ENCODE results near the gene TMEM240. TPM values are rescaled to one million over a fixed set of nuclear protein-coding genes. Genes with fewer than 3 reads are reported as not detected.

Gene TMEM240
- total RNA-seq = 0.53 and 0.64 TPM in 2 replicates

GRCh38 chr1:1540090-1540817 is at the start of gene TMEM240:
Gene TMEM240 (minus strand): TSS chr1:1540624. CDS start chr1:1540346, 278 bp downstream.
- peak within 1 kb of the TSS; percentile 12 for H3K4me3 ChIP-seq (ENCODE audit: low read depth, low read length)

GRCh38 chr1:1583347-1584010 is 43.1 kb upstream of the TMEM240 start:
- FAIRE-seq (no peak), DNase-seq (ENCODE audit: low read depth) (no peak)
- Histone ChIP-seq H3K27me3 (ENCODE audit: control insufficient read depth, insufficient read depth, low read length) (peaks cover 6% of the 10 kb centered on the region), H3K36me3 (ENCODE audit: control insufficient read depth, insufficient read depth, low read length) (no peaks in the 10 kb centered on the region), H3K4me3 (ENCODE audit: low read depth, low read length) (no peak overlapping the region)
- no peak for TF ChIP-seq CTCF (IDR thresholded peaks at IDR 0.05; ENCODE audit: insufficient read depth, low read length, severe bottlenecking)

More at GRCh38 chr1:1540090-1540817, at the start of gene TMEM240:
- no peak for FAIRE-seq
- Histone ChIP-seq H3K27me3 (ENCODE audit: control insufficient read depth, insufficient read depth, low read length) (no peaks in the 10 kb centered on the region), H3K36me3 (ENCODE audit: control insufficient read depth, insufficient read depth, low read length) (peaks cover 8% of the 10 kb centered on the region)
- no peak for DNase-seq (ENCODE audit: low read depth)
- TF ChIP-seq CTCF (IDR thresholded peaks at IDR 0.05; ENCODE audit: insufficient read depth, low read length, severe bottlenecking) = no peak

- Histone ChIP-seq H3K4me3 (ENCODE audit: low read depth, low read length) (no peak overlapping the region), H3K36me3 (ENCODE audit: control insufficient read depth, insufficient read depth, low read length) (no peaks in the 10 kb centered on the region), H3K27me3 (ENCODE audit: control insufficient read depth, insufficient read depth, low read length) (peaks cover 6% of the 10 kb centered on the region)
- no peak for FAIRE-seq
- TF ChIP-seq CTCF (IDR thresholded peaks at IDR 0.05; ENCODE audit: insufficient read depth, low read length, severe bottlenecking) = no peak
- no peak for DNase-seq (ENCODE audit: low read depth)
These were observed 42.3 kb upstream of the TMEM240 start for GRCh38 chr1:1582585-1583346.

GRCh38 chr1:1578371-1578940 is 38.0 kb upstream of the TMEM240 start:
- Histone ChIP-seq H3K4me3 (ENCODE audit: low read depth, low read length) (no peak overlapping the region), H3K36me3 (ENCODE audit: control insufficient read depth, insufficient read depth, low read length) (no peaks in the 10 kb centered on the region), H3K27me3 (ENCODE audit: control insufficient read depth, insufficient read depth, low read length) (peaks cover 6% of the 10 kb centered on the region)
- FAIRE-seq (no peak), DNase-seq (ENCODE audit: low read depth) (no peak)
- TF ChIP-seq CTCF (IDR thresholded peaks at IDR 0.05; ENCODE audit: insufficient read depth, low read length, severe bottlenecking) = no peak

GRCh38 chr1:1577367-1578011 is 37.1 kb upstream of the TMEM240 start:
- peaks cover 6% of the 10 kb centered on the region for H3K27me3 ChIP-seq (ENCODE audit: control insufficient read depth, insufficient read depth, low read length)
- no peak overlapping the region for H3K4me3 ChIP-seq (ENCODE audit: low read depth, low read length)
- FAIRE-seq (no peak), DNase-seq (ENCODE audit: low read depth) (no peak)
- no peak for TF ChIP-seq CTCF (IDR thresholded peaks at IDR 0.05; ENCODE audit: insufficient read depth, low read length, severe bottlenecking)
- H3K36me3 ChIP-seq (ENCODE audit: control insufficient read depth, insufficient read depth, low read length) = no peaks in the 10 kb centered on the region

All from bronchial epithelial cell (primary cell).